ENCODE data around the gene SCRG1.

Gene SCRG1

GRCh38 chr4:173334891-173335752 lies 63.8 kb downstream of the SCRG1 start (continued):
- TF ChIP-seq KLF16 (tag by site-specific recombination; IDR thresholded peaks at IDR 0.05), result no peak
- no peak for TF ChIP-seq ZBTB1 (tag by site-specific recombination; IDR thresholded peaks at IDR 0.05)
- TF ChIP-seq HOXA7 (CRISPR knock-in tag; IDR thresholded peaks at IDR 0.05; ENCODE audit: borderline replicate concordance), result no peak
- no peak for TF ChIP-seq ZNF274 (IDR thresholded peaks at IDR 0.05; ENCODE audit: low read length)
- TF ChIP-seq ZNF274 (tag by site-specific recombination; IDR thresholded peaks at IDR 0.05; ENCODE audit: borderline replicate concordance), result no peak
- TF ChIP-seq EGR2 (tag by site-specific recombination; IDR thresholded peaks at IDR 0.05; ENCODE audit: low read depth), result peak; percentile 31; the same call in 1 of the 2 replicates
- TF ChIP-seq, protein P1, sequence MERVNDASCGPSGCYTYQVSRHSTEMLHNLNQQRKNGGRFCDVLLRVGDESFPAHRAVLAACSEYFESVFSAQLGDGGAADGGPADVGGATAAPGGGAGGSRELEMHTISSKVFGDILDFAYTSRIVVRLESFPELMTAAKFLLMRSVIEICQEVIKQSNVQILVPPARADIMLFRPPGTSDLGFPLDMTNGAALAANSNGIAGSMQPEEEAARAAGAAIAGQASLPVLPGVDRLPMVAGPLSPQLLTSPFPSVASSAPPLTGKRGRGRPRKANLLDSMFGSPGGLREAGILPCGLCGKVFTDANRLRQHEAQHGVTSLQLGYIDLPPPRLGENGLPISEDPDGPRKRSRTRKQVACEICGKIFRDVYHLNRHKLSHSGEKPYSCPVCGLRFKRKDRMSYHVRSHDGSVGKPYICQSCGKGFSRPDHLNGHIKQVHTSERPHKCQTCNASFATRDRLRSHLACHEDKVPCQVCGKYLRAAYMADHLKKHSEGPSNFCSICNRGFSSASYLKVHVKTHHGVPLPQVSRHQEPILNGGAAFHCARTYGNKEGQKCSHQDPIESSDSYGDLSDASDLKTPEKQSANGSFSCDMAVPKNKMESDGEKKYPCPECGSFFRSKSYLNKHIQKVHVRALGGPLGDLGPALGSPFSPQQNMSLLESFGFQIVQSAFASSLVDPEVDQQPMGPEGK (tag by site-specific recombination; IDR thresholded peaks at IDR 0.05), result peak; percentile 87
- peak; percentile 48; the same call in 1 of the 2 replicates for TF ChIP-seq ZXDB (tag by site-specific recombination; IDR thresholded peaks at IDR 0.05)
- no peak for TF ChIP-seq ZNF184 (tag by site-specific recombination; IDR thresholded peaks at IDR 0.05)
- TF ChIP-seq, protein P2, sequence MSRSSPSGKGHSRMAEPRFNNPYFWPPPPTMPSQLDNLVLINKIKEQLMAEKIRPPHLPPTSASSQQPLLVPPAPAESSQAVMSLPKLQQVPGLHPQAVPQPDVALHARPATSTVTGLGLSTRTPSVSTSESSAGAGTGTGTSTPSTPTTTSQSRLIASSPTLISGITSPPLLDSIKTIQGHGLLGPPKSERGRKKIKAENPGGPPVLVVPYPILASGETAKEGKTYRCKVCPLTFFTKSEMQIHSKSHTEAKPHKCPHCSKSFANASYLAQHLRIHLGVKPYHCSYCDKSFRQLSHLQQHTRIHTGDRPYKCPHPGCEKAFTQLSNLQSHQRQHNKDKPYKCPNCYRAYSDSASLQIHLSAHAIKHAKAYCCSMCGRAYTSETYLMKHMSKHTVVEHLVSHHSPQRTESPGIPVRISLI (tag by site-specific recombination; IDR thresholded peaks at IDR 0.05), result peak; percentile 90
- TF ChIP-seq GLI2 (tag by site-specific recombination; IDR thresholded peaks at IDR 0.05; ENCODE audit: borderline replicate concordance, low read depth), result no peak
- TF ChIP-seq ZNF423 (tag by site-specific recombination; IDR thresholded peaks at IDR 0.05), result no peak
- TF ChIP-seq ZSCAN4 (tag by site-specific recombination; IDR thresholded peaks at IDR 0.05), result no peak
- TF ChIP-seq ZNF600 (tag by site-specific recombination; IDR thresholded peaks at IDR 0.05), result peak; percentile 94
- 0 out of 2 replicates have a peak, but pooled peaks have one; percentile 36 for TF ChIP-seq ZIC2 (tag by site-specific recombination; IDR thresholded peaks at IDR 0.05)
- no peak for TF ChIP-seq ZFP3 (tag by site-specific recombination; IDR thresholded peaks at IDR 0.05; ENCODE audit: low read depth)
- TF ChIP-seq, protein P3, sequence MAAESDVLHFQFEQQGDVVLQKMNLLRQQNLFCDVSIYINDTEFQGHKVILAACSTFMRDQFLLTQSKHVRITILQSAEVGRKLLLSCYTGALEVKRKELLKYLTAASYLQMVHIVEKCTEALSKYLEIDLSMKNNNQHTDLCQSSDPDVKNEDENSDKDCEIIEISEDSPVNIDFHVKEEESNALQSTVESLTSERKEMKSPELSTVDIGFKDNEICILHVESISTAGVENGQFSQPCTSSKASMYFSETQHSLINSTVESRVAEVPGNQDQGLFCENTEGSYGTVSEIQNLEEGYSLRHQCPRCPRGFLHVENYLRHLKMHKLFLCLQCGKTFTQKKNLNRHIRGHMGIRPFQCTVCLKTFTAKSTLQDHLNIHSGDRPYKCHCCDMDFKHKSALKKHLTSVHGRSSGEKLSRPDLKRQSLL (tag by site-specific recombination; IDR thresholded peaks at IDR 0.05), result no peak
- TF ChIP-seq ZEB2 (tag by site-specific recombination; IDR thresholded peaks at IDR 0.05), result peak; percentile 11; the same call in 1 of the 2 replicates
- TF ChIP-seq KLF10 (tag by site-specific recombination; IDR thresholded peaks at IDR 0.05), result peak; percentile 61
- no peak for TF ChIP-seq ZNF654 (tag by site-specific recombination; IDR thresholded peaks at IDR 0.05; ENCODE audit: low read depth)
- TF ChIP-seq MEIS1 (CRISPR knock-in tag; IDR thresholded peaks at IDR 0.05; ENCODE audit: borderline replicate concordance), result no peak
- TF ChIP-seq ZFP37 (tag by site-specific recombination; IDR thresholded peaks at IDR 0.05), result 0 out of 2 replicates have a peak, but pooled peaks have one; percentile 29
- no peak; the same call in 1 of the 2 replicates for TF ChIP-seq TRIM28 (IDR thresholded peaks at IDR 0.05; ENCODE audit: borderline replicate concordance, low read length)
- TF ChIP-seq ZNF704 (tag by site-specific recombination; IDR thresholded peaks at IDR 0.05), result no peak
- no peak for TF ChIP-seq ZNF114 (tag by site-specific recombination; IDR thresholded peaks at IDR 0.05)
- TF ChIP-seq ZNF341 (tag by site-specific recombination; IDR thresholded peaks at IDR 0.05; ENCODE audit: low read depth), result peak; percentile 50; the same call in 1 of the 2 replicates
- TF ChIP-seq ZNF335 (tag by site-specific recombination; conservative IDR thresholded peaks at IDR 0.05), result peak; percentile 89
- no peak for TF ChIP-seq ZNF776 (tag by site-specific recombination; IDR thresholded peaks at IDR 0.05; ENCODE audit: borderline replicate concordance)
- TF ChIP-seq ZNF549 (tag by site-specific recombination; IDR thresholded peaks at IDR 0.05), result 0 out of 2 replicates have a peak, but pooled peaks have one; percentile 21
- peak; percentile 79 for TF ChIP-seq ZBTB8A (tag by site-specific recombination; IDR thresholded peaks at IDR 0.05)
- TF ChIP-seq ZSCAN30 (tag by site-specific recombination; IDR thresholded peaks at IDR 0.05), result 0 out of 2 replicates have a peak, but pooled peaks have one; percentile 54
- peak; percentile 41; the same call in 1 of the 2 replicates for TF ChIP-seq ZNF501 (tag by site-specific recombination; IDR thresholded peaks at IDR 0.05)
- no peak for TF ChIP-seq ZNF302 (tag by site-specific recombination; IDR thresholded peaks at IDR 0.05; ENCODE audit: low read depth)
- TF ChIP-seq ZNF629 (tag by site-specific recombination; IDR thresholded peaks at IDR 0.05), result 0 out of 2 replicates have a peak, but pooled peaks have one; percentile 7
- TF ChIP-seq ZNF174 (tag by site-specific recombination; IDR thresholded peaks at IDR 0.05), result no peak

All from HEK293 (cell line).